ENCODE measurements around the gene MYO9B.

The MYO9B gene

DNA sequence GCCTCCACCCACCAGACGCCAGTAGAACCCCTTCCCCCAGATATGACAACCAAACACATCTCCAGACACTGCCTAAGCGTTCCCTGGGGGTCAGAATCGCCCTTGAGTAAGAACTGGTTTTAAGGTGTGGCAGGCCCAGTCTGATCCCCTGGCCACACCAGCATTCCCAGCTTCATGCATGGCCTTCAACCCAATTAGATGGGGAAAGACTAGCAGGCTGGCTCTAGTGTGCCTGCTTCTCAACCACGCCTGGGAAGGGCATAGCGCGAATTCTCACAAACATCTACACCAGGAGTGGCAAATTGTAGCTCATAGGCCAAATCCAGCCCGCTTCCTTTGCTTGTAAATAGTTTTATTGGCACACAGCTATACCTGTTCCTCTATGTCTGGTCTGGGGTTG lies 13.9 kb upstream of the MYO9B start:
- no peak for DNase-seq (ENCODE audit: low spot score)

DNA sequence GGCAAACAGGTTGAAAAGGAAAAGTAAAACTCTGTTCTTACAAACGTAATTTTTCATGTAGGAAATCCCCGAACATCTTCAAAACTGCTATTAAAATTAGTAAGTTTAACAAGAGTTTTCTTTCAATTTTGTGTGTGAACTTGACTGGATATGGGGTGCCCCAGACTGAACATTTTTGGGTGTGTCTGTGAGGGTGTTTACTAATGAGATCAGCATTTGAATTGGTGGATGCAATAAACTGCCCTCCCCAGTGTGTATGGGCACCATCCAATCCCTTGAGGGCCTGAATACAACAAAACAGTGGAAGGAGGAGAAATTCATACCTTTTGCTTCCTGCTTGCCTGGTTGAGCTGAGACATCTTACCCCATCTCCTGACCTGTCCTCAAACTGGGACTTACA lies 12.1 kb upstream of the MYO9B start:
- DNase-seq (ENCODE audit: low spot score), result no peak

DNA sequence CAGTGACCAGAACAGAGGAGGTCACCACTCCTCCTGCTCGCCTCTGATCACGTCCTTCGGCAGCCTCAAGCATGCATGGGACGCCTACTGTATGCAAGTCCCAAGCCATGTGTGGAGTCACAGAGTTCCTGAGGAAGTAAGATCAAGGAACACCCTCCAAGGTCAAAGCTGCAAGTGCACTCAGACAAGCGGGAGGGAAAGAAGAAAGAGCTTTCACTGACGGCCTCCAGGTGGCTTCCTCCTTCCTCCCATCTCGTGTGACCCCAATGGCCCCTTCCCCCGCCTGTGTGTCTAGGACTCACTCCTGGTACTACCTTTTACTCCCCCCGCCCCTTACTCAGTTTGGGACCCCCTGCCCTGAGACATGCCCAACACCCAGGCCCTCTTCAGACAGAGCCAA lies 6.4 kb upstream of the MYO9B start:
- no peak for DNase-seq (ENCODE audit: low spot score)

DNA sequence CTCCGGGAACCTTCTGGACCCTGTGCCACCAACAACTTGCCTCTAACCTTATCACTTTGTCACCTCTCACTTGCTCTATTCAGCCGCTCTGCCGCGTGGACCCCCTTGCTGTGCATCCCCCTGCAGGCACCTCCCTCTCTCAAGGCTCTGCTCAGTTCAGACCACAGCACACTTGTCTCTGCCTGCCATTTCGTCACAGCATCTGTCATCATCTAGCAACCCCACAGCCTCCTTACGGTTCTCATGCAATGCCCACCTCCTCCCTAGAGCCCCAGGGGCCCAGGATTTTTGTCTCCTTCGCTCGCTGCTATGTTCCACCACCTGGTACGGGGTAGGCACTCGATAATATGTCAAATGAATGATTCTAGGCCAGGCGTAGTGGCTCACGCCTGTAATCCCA lies 5.2 kb upstream of the MYO9B start:
- DNase-seq (ENCODE audit: low spot score), result no peak

DNA sequence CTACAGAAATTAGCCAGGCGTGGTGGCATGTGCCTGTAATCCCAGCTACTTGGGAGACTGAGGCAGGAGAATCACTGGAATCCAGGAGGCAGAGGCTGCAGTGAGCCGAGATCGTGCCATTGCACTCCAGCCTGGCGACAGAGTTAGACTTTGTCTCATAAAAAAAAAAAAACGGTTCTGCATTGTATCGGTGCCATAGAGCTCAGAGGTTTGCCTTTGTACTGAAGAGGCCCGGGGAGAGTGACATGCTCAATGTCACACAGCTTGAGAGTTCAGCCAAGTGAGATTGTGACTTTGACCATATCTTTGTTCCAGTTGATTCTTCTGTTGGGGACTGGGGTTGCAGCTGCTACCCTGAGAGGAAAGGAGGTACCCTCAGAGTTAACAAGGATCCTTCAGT lies 4.7 kb upstream of the MYO9B start:
- DNase-seq (ENCODE audit: low spot score), result no peak

DNA sequence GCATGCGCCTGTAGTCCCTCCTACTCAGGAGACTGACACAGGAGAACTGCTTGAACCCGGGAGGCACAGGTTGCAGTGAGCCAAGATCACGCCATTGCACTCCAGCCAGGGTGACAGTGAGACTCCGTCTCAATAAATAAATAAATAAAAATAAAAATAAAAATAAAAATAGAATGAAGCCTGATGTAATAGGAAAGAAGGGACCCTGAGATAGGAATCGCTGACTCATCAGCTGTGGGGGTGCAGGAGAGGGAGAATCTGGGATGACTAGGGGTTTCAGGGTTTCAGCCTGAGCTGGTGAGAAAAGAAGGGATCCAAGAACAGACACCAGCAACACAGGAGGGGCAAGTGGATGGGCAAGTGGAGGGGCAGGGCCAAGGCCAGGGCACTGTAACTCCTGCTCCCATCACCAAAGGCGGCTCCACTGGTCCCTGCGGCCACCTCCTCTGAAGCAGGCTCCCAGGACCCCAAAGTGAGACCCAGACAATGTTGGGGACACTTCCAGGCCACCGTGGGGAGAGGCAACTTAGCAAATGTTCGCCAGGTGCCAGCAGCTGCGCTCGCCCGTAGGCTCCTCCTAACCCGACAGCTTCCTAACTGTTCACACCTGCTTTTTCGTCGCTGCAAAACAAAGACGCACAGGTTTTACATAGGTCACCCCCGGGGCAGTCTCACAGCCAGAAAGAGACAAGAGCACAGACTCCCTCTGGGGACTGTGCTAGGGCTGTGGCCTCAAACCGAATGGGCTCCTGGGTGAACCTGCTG lies 1.5 kb upstream of the MYO9B start:
- DNase-seq (ENCODE audit: low spot score), result peak; percentile 34

DNA sequence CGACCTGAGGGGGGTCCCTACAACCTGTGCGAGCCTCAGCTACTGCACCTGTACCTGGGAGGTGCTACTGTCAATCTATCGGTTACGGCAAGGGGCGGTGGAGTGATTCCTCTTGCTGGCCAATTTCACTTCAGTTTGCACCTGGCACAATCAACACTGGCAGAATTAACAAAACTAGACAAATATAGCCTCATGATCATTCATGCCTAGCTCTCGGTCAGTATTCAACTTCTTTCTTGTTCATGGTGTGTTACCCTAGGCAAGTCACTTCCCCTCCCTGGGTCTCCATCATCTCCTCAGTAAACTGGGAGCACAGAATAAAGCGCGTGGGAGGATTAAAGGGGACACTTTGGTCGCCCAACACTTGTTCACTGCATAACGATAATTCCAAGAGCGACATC lies 943 bp upstream of the MYO9B start:
- DNase-seq (ENCODE audit: low spot score), result no peak

DNA sequence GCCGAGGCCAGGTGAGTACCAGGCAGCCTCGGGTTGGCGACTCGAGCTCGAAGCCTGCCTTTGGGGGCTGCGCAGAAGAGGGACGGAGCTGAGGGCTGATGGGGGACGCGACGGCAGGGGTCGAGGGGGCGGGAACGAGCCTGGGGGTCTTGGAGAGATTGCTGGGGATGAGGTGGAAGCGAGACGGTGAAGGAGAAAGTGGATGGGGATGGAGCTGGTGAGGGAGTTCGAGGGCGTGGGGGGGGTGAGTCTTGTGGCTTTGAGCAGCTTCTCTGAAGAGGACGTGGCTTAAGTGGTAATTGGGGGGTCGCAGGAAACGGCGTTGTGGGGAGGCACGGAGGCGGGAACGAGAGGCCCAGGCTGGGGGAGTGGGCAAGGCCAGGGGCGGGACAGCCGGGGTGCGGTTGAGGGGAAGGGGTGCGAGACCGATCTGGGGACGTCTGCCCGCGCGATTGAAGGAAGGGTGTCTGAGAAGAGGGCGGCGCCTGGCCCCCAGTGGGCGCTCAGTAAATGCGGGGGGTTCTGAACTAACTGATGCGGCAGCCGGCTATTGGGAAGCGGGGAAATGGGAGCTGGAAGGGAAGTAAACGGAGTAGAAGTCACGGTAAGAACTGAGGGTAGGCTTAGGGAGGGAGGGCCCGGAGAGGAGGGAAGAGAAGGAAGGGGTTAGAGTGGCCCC lies 426 bp downstream of the MYO9B start:
- DNase-seq (ENCODE audit: low spot score), result peak; percentile 51

DNA sequence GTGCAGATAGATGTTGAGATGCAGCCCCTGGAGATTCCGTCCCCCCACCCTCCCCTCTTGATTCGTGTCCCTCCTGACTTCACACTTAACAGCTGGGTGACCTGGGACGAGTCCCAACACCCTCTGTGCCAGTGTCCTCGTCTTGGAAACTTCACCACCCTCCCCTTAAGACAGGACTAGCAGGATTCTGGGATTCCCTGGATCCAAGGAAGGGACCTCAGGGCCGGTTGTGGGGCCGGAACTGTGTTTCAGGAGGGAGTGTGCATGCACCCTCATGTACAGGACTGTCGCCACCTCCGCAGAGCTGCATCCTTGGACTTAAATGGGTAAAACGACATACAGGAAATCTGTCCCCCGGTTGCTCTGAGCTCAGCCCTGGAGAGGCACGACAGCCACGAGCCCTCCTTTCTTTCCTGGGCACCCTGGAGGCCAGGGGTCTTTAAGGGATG lies 990 bp downstream of the MYO9B start:
- peak; percentile 48 for DNase-seq (ENCODE audit: low spot score)

DNA sequence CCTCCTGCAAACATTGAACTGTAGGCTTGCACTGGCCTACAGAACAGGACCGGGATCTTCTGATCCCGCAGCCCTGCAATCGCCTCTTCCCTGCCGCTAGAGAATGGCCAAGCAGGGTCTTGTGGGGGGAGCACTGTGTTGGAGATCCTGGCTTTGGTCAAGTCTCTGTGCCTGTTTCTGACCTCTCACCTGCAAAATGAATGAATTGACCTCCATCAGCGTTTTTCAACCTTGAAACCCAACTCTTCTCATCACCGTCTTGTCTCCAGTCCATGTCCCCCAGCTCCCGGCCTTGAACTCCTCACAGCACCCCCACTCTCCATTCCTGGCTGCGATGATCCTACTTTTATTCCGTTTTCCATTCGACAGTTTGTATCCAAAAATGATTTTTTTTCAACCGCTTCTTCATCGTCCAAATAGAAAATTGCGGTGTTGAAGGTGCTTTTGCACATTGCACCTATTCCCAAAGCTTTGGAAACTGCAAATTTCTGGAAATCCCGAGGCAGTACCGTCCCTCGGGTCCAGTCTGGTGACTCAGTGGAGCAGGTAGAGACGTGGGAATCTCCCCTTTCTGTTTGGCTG lies 2.0 kb downstream of the MYO9B start:
- DNase-seq (ENCODE audit: low spot score), result no peak

DNA sequence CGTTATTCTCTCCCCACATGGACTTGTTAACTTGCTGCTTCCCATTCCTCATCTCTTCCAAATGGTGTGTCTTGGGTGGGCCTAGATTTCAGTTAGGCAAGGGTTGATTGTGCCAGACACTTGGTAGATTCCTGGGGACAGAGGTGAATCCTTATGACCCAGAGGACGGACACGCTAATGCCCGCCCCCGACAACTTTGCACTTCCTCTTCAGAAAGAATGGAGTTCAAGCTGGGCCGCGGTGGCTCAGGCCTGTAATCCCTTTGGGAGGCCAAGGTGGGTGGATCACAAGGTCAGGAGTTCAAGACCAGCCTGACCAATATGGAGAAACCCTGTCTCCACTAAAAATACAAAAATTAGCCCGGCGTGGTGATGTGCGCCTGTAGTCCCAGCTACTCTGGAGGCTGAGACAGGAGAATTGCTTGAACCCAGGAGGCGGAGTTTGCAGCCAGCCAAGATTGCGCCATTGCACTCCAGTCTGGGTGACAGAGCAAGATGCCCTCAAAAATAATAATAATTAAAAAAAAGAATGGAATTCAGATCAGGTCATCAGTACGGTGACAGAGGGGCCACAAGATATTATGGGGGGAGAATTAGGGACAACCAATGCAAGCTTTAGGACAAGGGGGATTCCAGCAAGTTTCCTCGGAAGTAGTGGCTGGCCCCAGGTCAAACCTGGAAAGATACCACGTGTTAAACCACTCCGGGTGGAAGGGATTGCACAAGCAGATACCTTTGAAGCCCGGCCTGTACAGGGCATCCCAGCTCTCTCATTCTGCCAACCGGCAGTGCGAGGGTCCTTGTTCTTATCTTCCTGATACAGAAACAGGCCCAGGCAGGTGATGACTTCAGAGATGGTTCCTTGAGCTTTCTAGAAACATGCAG lies 2.7 kb downstream of the MYO9B start:
- DNase-seq (ENCODE audit: low spot score), result no peak

DNA sequence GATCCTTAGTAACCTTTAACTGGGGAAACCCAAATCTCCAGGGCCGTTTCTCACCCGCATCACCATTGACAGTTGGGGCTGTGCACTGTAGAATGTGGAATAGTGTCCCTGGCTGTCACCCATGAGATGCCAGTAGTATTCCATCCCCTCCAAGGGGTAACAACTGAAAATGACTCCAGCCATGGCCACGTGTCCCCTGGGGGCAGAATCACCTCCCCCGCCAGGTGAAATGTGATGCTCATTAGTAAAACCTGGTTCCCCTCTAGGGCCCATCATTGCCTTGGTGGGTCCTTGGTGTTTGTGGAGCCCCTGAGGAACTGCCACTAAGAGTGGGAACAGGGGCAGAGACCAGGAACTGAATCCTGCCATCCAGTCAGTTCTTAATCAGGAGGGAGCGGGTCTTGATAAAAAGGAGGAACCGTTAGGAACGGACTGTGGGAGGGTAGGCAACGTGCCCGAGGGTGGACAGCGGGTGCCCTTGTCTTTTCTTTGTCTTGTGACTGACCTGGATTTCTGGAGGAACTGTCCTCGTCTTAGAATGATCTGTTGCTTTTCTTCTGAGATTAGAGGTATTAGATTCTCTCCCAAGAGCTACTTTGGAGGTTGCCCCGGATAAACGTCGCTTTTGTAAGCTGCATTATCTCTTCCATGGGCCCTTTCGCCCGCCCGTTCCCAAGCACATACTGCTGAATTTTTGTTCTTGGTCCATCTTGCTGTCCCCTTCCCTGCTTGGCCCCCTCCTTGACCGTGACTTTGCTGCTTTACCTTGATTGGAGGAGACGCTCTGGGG lies 3.5 kb downstream of the MYO9B start:
- no peak for DNase-seq (ENCODE audit: low spot score)

DNA sequence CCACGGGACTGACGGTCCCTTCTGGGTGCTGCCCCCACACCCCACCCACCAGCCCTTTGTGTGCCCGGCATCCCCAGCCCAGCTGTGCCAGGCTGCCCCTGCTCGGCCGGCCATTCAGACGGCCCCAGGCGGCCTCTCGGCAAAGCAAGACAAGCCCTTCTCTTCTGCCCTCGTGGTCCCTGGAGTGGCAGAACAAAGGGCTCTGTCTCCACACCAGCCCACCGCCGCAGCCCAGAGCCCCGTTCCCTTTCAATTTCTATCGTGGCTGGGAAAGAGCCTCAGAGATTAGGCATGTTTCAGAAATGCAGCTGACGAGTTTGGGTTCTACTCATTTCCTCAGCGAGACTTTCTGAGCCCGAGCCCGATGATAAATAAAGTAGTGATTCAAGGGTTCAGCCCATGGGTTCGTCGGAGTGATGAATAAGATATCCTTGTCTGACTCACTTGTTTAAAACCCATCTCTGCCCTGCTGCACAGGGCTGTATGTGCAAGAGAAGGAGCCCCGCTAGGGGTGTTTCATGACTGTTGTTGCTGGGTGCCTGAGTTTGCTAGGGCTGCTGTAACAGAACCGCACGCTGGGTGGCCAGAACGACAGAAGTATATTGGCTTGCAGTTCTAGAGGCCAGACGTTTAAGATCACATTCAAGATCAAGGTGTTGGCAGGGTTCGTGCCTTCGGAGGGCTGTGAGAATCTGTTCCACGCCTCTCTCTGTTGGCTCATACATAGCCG lies 4.3 kb downstream of the MYO9B start:
- DNase-seq (ENCODE audit: low spot score), result peak; percentile 95

DNA sequence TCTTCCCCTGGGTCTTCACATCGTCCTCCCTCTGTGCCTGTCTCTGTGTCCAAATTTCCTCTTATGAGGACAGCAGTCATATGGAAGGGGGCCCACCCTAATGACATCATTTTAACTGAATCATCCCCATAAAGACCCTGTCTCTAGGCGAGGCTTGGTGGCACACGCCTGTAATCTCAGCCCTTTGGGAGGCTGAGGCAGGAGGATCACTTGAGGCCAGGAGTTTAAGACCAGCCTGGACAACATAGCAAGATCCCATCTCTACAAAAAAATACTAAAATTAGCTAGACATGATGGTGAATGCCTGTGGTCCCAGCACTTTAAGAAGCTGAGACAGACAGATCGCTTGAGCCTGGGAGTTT lies 4.8 kb downstream of the MYO9B start:
- no peak for DNase-seq (ENCODE audit: low spot score)

DNA sequence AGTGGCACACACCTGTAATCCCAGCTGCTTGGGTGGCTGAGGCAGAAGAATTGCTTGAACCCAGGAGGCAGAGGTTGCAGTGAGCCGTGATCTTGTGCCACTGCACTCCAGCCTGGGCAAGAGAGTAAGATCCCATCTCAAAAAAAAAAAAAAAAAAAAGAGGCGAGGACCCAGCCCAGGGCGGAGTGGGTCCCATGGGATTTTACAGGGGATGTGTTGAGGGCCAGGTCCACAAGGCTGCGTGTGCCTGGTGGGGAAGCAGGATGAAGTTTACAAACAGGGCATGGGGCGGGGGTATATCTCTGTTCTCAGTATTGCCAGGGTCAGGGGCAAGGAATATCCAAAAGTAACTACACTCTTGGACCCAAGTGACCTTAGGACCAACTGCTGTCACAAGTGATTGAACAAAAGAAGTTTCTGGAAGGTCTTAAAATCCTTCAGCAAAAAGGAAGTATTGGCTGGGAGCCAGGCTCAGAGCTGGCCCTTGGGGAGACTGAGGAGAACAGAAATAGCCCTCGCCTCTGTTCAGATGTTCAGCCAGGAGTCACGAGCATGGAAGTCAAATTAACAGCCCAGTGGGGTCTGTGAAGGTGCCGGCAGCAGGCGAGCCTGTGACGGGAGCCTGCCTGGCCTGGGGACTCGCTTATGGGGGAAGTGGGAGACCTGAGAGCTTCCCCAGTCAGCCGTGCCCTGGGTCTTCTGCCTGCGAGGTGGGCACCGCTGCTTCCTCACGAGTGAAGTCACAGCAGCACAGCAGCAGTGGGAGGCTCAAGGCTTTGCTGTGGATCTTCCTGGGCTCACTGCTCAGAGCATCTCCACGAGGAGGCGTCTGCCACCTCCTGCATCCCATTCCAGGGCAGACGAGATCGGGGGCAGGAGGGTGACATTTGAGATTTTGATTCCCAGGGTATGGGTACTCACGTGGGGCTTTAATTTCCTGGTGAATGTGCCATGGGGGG lies 6.4 kb downstream of the MYO9B start:
- peak; percentile 42 for DNase-seq (ENCODE audit: low spot score)

DNA sequence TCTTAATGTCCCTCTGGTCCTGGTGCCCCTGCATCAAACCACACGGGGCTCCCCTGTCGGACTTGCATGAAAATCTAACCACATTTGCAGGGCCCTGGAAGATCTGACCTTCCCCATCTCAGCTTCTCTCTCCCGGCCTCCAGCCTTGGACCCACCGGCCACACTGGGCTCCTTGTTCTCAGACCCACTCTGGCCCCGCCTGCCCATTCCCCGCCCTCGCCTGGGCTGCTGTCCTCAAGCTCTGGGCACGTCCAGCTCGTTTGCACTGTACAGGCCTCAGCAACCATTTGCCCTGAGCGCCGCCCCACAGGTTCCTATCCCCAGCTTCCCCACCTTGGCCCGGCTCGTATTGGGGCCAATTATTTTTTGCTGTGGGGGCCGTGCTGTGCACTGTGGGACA lies 10.5 kb downstream of the MYO9B start:
- DNase-seq (ENCODE audit: low spot score), result no peak

DNA sequence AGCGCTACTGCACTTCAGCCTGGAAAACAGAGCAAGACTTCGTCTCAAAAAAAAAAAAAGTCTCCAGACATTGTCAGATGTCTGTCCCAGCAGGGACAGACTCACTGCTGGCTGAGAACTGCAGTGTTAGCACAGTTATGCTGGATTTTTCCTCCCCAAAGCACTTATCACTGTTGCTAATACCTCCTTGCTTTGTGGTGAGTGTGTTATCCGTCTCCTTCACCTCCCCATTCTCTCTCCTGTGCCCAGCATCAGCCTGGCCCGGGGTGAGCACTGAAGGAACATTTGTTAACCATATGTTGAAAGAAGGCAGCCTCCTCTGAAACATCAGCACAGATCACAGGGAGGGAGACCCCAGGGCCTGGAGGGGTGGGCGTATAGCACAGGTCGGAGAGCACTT lies 11.3 kb downstream of the MYO9B start:
- no peak for DNase-seq (ENCODE audit: low spot score)

DNA sequence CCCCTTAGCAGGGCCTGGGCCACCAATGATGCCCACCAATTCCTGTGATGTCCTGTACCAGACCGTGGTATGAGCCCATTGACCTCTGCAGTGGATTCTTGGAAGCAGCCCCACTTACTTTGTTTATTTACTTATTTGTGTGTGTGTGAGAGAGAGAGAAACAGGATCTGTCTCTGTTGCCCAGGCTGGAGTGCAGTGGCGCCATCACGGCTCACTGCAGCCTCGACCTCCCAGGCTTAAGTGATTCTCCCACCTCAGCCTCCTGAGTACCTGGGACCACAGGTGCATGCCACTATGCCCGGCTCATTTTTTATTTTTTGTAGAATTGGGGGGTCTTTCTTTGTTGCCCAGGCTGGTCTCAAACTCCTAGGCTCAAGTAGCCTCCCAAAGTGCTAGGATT lies 13.0 kb downstream of the MYO9B start:
- DNase-seq (ENCODE audit: low spot score), result no peak

DNA sequence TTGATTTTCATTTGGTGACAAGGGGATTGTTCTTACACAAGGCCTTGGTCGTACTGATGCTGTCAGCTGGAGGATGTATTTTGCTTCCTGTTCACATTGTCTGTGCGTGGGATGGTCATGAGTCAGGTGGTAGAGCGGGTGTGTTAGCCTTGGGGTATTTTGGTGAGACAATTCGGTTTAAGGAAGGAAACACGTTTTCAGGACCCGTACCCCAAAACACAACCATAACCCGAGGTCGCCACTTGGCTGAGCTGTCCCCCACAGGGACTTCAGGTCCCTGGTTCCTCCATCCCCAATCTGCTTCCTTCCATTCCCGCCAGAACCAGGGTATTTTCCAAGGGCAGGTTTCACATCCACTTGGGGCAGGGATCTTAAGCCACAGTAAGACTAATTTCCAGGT lies 15.0 kb downstream of the MYO9B start:
- DNase-seq (ENCODE audit: low spot score), result no peak
